Stomach (tissue), 9 donors: Measurements from ENCODE around the gene KLHL3. TPM values are rescaled to one million over a fixed set of nuclear protein-coding genes. Genes with fewer than 3 reads are reported as not detected.

ENCODE experiments used
- DNase-seq, 2 donors: peaks; one replicate each; pipeline versions ENCODE4 v3.0.0 to v3.0.0-alpha.2; 2013 to 2019
- H3K27ac ChIP-seq, 5 donors: fragments of 200-600 bp in 4 of 5; sonication (generic) in 4 of 5; one replicate each; pipeline ENCODE4 v1.5.1; 2013 to 2019; ENCODE audit warnings: mild to moderate bottlenecking in 1 of 5, moderate library complexity in 1 of 5
- H3K27me3 ChIP-seq, 3 donors: fragments of 200-600 bp; sonication (generic); one replicate each; pipeline ENCODE4 v1.5.1; 2017 to 2019; ENCODE audit warnings: mixed run types in 1 of 3
- H3K36me3 ChIP-seq, 4 donors: fragments of 200-600 bp; sonication (generic); 1 replicate in 3 of 4; 2 replicates in 1 of 4; pipeline ENCODE4 v1.5.1; 2016 to 2019
- H3K4me1 ChIP-seq, 4 donors: fragments of 200-600 bp; sonication (generic); one replicate each; pipeline ENCODE4 v1.5.1; 2016 to 2019
- H3K4me3 ChIP-seq, 4 donors: fragments of 200-600 bp; sonication (generic) in 3 of 4; one replicate each; pipeline ENCODE4 v1.5.1; 2016 to 2019; ENCODE audit warnings: mild to moderate bottlenecking in 1 of 4
- H3K9me3 ChIP-seq, 4 donors: fragments of 200-600 bp; sonication (generic); one replicate each; pipeline ENCODE4 v1.5.1; 2016 to 2019
- EP300 ChIP-seq: sonication (generic); formaldehyde crosslinking; IDR thresholded peaks from one replicate; pipeline ENCODE4 v1.6.1; 2017; ENCODE audit warnings: antibody characterized with exemption
- POLR2A ChIP-seq, 4 donors: fragments of 450-650 bp; IDR thresholded peaks; one replicate each; pipeline ENCODE4 v1.6.1; 2016; ENCODE audit warnings: antibody characterized with exemption in 4 of 4, control low read depth in 2 of 4, mild to moderate bottlenecking in 1 of 4, moderate library complexity in 1 of 4
- POLR2AphosphoS5 ChIP-seq, 3 donors: sonication (generic); formaldehyde crosslinking; IDR thresholded peaks; one replicate each; pipeline ENCODE4 v1.6.1; 2016; ENCODE audit warnings: antibody characterized with exemption in 3 of 3
- WGBS, 5 donors: extraction: QIAGEN DNeasy Blood & Tissue Kit in 3 of 5; methylation state at CpG; one replicate each; pipeline versions ENCODE4 v1.1.5 to v1.1.7; 2013 to 2018; 5-methylcytosine and 5-hydroxymethylcytosine counted together
- intact Hi-C: fragments of 100-400 bp; cut with DNase I; formaldehyde crosslinking; loops from one replicate; pipeline ENCODE4 v1.15.1; 2023; ENCODE audit warnings: low total_unique reads
- polyA plus RNA-seq, 3 donors: library from polyadenylated mRNA; stranded (reverse); fragments of 200-250 nt; gene quantifications; one replicate each; pipeline ENCODE4 v1.2.3, GENCODE V29; 2013
- total RNA-seq, 5 donors: library from RNA; depleted of rRNA; stranded (reverse); fragments of >200 nt; gene quantifications; one replicate each; pipeline versions ENCODE4 v1.1.0 to v1.2.3, GENCODE V29; 2014 to 2016
- TF ChIP-seq, protein P1 (sequence below), 7 experiments: fragments of 450-650 bp in 4 of 7; fragments of 200-600 bp in 3 of 7; sonication (generic) in 3 of 7; IDR thresholded peaks; one replicate each; pipeline ENCODE4 v1.5.1; 2016 to 2019; ENCODE audit warnings: antibody characterized with exemption in 7 of 7, control low read depth in 2 of 7, mild to moderate bottlenecking in 1 of 7
- donor health status: healthy with polysubstance abuse.
- donor health status: Bipolar disorder and iron deficiency.
- donor health status: healthy.

Gene KLHL3
- total and polyA plus RNA-seq, 8 donors = 0.50 to 20.4 (median 10.3) TPM

DNA sequence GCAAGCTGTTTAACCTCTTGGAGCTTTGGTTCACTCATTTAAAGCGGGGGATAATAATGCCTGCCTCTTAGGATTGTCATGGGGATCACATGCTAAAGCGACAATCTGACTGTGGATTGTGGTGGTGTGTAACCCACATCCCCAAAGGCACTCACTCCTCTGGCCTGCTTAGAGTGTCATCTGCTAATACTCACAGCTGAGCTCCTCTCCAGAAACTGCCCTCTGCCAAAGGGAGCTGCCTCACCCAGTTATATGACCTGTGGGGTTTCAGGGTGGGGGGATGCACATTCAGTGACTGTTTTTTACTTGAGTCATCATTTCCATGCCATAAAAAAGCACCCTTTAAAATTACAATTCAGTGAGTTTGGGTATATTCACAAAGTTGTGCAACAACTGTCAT, 126.8 kb downstream of the KLHL3 start:
- Histone ChIP-seq H3K4me3 (no peak overlapping the region), H3K9me3 (no peaks in the 10 kb centered on the region), H3K4me1 (peaks cover 0 to 7% (median 0%) of the 10 kb centered on the region in 4 donors), H3K36me3 (no peaks in the 10 kb centered on the region), H3K27ac (no peak overlapping the region), H3K27me3 (peaks cover 0 to 27% (median 0%) of the 10 kb centered on the region in 3 donors)
- intact Hi-C loops = no loop called here
- no peak for TF ChIP-seq POLR2A (IDR thresholded peaks at IDR 0.05)
- no peak for TF ChIP-seq EP300
- TF ChIP-seq, protein P1, sequence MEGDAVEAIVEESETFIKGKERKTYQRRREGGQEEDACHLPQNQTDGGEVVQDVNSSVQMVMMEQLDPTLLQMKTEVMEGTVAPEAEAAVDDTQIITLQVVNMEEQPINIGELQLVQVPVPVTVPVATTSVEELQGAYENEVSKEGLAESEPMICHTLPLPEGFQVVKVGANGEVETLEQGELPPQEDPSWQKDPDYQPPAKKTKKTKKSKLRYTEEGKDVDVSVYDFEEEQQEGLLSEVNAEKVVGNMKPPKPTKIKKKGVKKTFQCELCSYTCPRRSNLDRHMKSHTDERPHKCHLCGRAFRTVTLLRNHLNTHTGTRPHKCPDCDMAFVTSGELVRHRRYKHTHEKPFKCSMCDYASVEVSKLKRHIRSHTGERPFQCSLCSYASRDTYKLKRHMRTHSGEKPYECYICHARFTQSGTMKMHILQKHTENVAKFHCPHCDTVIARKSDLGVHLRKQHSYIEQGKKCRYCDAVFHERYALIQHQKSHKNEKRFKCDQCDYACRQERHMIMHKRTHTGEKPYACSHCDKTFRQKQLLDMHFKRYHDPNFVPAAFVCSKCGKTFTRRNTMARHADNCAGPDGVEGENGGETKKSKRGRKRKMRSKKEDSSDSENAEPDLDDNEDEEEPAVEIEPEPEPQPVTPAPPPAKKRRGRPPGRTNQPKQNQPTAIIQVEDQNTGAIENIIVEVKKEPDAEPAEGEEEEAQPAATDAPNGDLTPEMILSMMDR (IDR thresholded peaks at IDR 0.05) = no peak
- no peak for TF ChIP-seq POLR2AphosphoS5 (IDR thresholded peaks at IDR 0.05)
- WGBS, 5 donors = 80 to 94% (median 88%) methylated on average over 2 of the region's 2 CpGs
- DNase-seq = no peak

DNA sequence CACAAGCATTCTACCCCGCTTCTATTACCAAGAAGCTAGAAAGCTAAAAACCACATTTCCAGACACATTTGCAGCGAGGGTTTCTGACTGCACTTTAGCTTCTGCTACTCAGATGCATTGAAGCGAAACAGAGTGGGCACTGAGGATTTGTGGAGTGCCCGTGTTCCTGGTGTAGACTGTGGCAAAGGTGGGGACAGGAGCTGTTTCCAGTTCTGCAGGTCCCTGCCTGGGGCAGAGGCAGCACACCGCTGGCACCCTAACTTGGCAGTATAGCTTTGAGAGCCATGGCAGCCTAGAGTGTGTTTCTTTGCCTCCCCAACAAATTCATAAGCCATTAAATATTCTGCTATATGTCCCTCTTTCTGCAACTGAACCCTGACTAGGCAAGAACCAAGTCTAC, 128.1 kb downstream of the KLHL3 start:
- Histone ChIP-seq H3K27ac (no peak overlapping the region), H3K4me3 (no peak overlapping the region), H3K36me3 (no peaks in the 10 kb centered on the region), H3K4me1 (peaks cover 0 to 7% (median 0%) of the 10 kb centered on the region in 4 donors), H3K9me3 (no peaks in the 10 kb centered on the region), H3K27me3 (peaks cover 0 to 27% (median 0%) of the 10 kb centered on the region in 3 donors)
- WGBS, 5 donors = 63 to 87% (median 75%) methylated on average over 5 of the region's 5 CpGs
- intact Hi-C loops = no loop called here
- TF ChIP-seq EP300 = no peak
- TF ChIP-seq, protein P1 (IDR thresholded peaks at IDR 0.05) = no peak
- no peak for TF ChIP-seq POLR2AphosphoS5 (IDR thresholded peaks at IDR 0.05)
- no peak for TF ChIP-seq POLR2A (IDR thresholded peaks at IDR 0.05)
- DNase-seq = no peak

DNA sequence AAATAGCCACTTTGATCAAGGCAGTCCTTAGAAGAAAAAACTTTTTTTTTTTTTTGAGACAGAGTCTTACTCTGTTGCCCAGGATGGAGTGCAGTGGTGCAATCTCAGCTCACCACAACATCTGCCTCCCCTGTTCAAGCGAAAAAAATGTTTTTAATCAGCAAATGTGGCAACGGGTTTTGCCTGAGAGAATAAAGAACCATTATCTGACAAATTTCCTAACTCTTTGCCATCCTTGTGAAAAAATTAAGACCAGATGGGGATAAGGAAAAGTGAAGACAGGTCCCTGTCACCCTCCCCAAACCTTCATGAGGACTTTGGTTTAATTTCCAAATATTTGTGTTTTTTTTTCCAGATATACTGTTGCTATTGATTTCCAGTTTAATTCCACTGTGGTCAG, 129.5 kb downstream of the KLHL3 start:
- Histone ChIP-seq H3K27me3 (peaks cover 0 to 28% (median 0%) of the 10 kb centered on the region in 3 donors), H3K27ac (no peak overlapping the region), H3K4me1 (peaks cover 0 to 7% (median 0%) of the 10 kb centered on the region in 4 donors), H3K9me3 (no peaks in the 10 kb centered on the region), H3K4me3 (no peak overlapping the region), H3K36me3 (no peaks in the 10 kb centered on the region)
- intact Hi-C loops = no loop called here
- no peak for DNase-seq
- WGBS, 5 donors = 54 to 77% (median 67%) methylated on average over 2 of the region's 2 CpGs
- TF ChIP-seq, protein P1 (IDR thresholded peaks at IDR 0.05) = no peak

DNA sequence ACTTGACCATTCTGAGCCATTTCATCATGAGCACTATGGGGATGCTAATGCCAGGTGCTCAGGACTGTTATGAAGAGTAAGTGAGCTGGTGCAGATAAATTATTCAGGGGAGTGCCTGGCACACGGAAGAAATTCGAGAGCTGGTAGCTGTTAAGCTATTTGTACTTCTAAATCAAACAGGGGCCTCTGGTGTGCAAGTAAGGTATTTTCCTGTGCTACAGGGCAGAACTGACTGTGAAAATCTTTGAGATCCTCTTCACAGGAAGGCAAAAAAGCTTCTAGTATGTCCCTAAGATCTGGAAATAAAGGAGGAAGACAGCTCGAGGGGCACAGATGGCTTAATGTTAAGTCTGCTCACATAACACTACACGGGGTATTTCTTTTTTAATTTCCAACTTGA, 130.5 kb downstream of the KLHL3 start:
- Histone ChIP-seq H3K27me3 (peaks cover 0 to 26% (median 0%) of the 10 kb centered on the region in 3 donors), H3K27ac (no peak overlapping the region), H3K36me3 (no peaks in the 10 kb centered on the region), H3K4me3 (no peak overlapping the region), H3K9me3 (no peaks in the 10 kb centered on the region), H3K4me1 (peaks cover 0 to 7% (median 0%) of the 10 kb centered on the region in 4 donors)
- intact Hi-C loops = no loop called here
- WGBS, 5 donors = 35 to 43% (median 39%) methylated on average over 4 of the region's 4 CpGs
- peak in 1 of 2 donors; percentile 30 for DNase-seq
- TF ChIP-seq, protein P1 (IDR thresholded peaks at IDR 0.05) = no peak
- TF ChIP-seq EP300 (no peak), POLR2A (IDR thresholded peaks at IDR 0.05) (no peak), POLR2AphosphoS5 (IDR thresholded peaks at IDR 0.05) (no peak)
